ENCODE measurements around the gene EEIG1.

EEIG1 gene

DNA sequence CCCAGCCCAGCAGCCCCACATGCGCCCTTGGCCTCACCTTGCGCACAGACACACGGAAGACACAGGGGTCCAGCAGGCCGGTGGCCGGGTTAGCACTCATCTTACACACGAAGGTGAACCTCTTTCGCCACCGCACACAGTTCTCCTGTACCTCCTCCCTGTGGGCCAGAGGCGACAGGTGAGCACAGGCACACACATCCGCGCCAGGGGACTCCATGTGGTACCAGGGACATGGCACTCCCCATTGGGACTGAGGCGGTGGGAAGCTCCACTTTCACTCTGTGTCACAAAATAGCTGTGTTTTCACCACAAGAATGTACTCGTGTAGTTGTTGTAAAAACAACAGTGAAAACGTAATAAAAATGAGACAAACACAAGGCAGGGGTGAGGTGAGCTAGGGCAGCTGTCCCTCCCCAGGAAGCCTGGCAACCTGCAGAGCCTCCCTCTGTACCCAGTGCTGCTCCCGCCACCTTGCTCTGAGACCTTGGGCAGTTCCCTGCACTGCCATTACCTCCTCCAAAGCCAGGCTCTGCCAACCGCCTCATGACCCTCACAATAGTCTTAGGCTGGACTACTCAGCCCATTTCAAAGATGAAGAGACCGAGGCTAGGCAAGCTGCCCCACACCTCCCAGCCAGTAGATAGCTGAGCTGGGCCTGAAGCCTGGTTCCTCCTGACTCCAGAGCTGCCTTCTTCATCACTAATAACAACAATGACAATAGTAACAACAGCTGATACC is 26.9 kb downstream of the EEIG1 start:
- TF ChIP-seq YY1 (IDR thresholded peaks at IDR 0.05; ENCODE audit: insufficient read depth, insufficient read length) (no peak), SUZ12 (IDR thresholded peaks at IDR 0.05; ENCODE audit: extremely low read depth, insufficient read depth, insufficient read length) (no peak), ZNF274 (IDR thresholded peaks at IDR 0.05; ENCODE audit: low read depth, low read length) (no peak)
- H3K4me3 ChIP-seq (ENCODE audit: insufficient read length, low read depth), result no peak overlapping the region
- H3K9ac ChIP-seq (ENCODE audit: insufficient read length, low read depth), result peak overlapping the region; percentile 45
- no peak for DNase-seq (ENCODE audit: low read depth, low spot score)
- H3K4me1 ChIP-seq (ENCODE audit: insufficient read depth, insufficient read length), result peaks cover 30% of the 10 kb centered on the region
- H3K27me3 ChIP-seq (ENCODE audit: insufficient read depth, insufficient read length), result no peaks in the 10 kb centered on the region
- H3K36me3 ChIP-seq (ENCODE audit: insufficient read depth, insufficient read length, low read length), result peaks cover 33% of the 10 kb centered on the region
- no peaks in the 10 kb centered on the region for H3K9me3 ChIP-seq (ENCODE audit: insufficient read depth, low read length)

DNA sequence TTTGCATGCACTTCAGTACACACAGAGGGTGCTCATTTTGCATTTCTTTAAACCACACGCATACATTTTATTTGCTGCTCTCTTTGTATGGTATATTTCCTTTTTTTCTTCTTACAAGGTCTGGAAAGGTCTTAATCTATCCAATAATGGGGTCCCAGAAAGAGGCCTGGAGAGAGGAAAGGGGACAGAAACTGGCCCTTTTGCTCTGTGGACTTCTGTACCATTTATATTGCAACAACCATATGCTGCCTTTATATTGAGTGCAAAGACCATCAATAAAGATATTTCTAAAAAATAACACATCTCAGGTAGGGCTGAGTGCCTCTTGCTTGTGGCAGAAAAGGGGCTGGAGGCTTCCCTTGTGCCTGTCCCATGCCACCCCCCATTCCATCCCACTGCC is 27.6 kb downstream of the EEIG1 start:
- Histone ChIP-seq H3K9me3 (ENCODE audit: insufficient read depth, low read length) (no peaks in the 10 kb centered on the region), H3K27me3 (ENCODE audit: insufficient read depth, insufficient read length) (no peaks in the 10 kb centered on the region), H3K9ac (ENCODE audit: insufficient read length, low read depth) (peak overlapping the region; percentile 45), H3K36me3 (ENCODE audit: insufficient read depth, insufficient read length, low read length) (peaks cover 38% of the 10 kb centered on the region), H3K4me1 (ENCODE audit: insufficient read depth, insufficient read length) (peaks cover 33% of the 10 kb centered on the region), H3K4me3 (ENCODE audit: insufficient read length, low read depth) (no peak overlapping the region)
- DNase-seq (ENCODE audit: low read depth, low spot score), result no peak
- TF ChIP-seq SUZ12 (IDR thresholded peaks at IDR 0.05; ENCODE audit: extremely low read depth, insufficient read depth, insufficient read length) (no peak), ZNF274 (IDR thresholded peaks at IDR 0.05; ENCODE audit: low read depth, low read length) (no peak), YY1 (IDR thresholded peaks at IDR 0.05; ENCODE audit: insufficient read depth, insufficient read length) (no peak)

DNA sequence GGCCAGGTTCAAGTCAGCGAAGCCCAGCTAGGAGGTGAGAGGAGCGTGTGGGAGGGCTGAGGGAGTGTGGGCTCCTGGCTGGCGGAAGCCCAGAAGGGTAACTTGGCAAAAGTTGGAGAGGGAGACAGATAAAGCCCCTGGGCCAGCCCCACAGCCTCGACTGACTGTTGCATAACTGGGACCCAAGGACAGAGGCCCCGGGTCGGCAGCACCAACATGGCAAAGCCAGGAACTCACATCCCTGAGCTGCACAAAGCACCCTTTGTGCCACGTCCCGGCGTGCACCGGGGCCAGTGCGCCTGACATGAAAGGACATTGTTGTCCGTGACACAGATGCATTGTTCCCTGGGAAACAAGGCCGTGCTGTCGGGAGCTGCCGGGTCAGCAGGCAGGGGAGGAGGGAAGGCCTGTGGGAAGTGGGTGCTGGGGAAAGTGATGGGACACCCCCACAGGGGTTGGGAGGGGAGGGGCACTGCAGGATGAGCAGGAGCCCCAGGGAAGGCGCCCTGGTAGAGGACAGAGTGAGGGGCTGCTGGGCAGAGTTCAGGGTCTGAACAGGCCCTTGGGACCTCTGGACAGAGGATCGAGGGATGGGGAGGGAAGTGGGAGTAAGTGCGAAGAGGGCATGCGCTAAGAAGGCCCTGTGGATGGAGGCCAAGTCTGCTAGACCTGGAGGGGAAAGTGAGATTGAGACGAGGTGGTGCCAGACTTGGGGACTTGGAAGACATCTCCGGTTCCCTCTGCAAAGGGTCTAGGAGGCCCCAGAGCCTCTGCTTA is 30.1 kb downstream of the EEIG1 start:
- no peak for TF ChIP-seq YY1 (IDR thresholded peaks at IDR 0.05; ENCODE audit: insufficient read depth, insufficient read length)
- no peak for TF ChIP-seq SUZ12 (IDR thresholded peaks at IDR 0.05; ENCODE audit: extremely low read depth, insufficient read depth, insufficient read length)
- no peak for TF ChIP-seq ZNF274 (IDR thresholded peaks at IDR 0.05; ENCODE audit: low read depth, low read length)

DNA sequence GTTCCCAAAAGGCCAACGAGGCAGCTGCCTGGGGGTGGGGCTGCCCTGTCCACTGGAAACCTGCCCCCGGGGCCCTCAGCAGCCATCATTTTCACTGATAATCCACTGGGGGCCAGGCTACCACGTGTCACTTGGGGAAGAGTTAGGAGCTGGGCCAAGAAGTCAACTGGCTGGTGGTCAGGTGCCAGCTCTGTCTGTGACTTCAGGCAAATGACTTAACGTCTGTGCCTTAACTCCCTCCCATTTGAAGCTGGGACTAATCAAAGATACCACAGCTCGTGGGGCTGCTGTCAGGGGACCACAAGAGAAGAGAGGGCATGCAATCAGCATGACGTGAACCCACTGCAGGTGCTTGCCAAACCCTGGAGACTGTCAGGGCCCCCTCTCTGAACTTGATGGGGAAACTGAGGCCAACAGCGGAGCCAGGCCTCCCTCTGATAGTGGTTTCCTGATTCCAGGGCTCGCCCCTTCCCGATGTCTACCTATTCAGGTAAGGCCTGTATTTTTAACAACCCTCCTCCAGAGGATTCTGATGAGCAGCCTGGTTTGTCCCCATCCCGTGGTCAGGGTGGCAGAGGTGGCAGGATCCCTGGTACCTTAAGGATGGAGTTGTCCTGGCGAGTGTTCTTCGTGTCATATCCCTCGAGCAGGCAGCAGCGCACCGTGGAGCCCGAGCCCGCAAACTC is 30.8 kb downstream of the EEIG1 start:
- no peak for DNase-seq (ENCODE audit: low read depth, low spot score)
- no peak for TF ChIP-seq ZNF274 (IDR thresholded peaks at IDR 0.05; ENCODE audit: low read depth, low read length)
- no peak for TF ChIP-seq SUZ12 (IDR thresholded peaks at IDR 0.05; ENCODE audit: extremely low read depth, insufficient read depth, insufficient read length)
- TF ChIP-seq YY1 (IDR thresholded peaks at IDR 0.05; ENCODE audit: insufficient read depth, insufficient read length), result no peak
- no peaks in the 10 kb centered on the region for H3K27me3 ChIP-seq (ENCODE audit: insufficient read depth, insufficient read length)
- no peaks in the 10 kb centered on the region for H3K9me3 ChIP-seq (ENCODE audit: insufficient read depth, low read length)
- peaks cover 23% of the 10 kb centered on the region for H3K4me1 ChIP-seq (ENCODE audit: insufficient read depth, insufficient read length)
- peaks cover 61% of the 10 kb centered on the region for H3K36me3 ChIP-seq (ENCODE audit: insufficient read depth, insufficient read length, low read length)
- H3K4me3 ChIP-seq (ENCODE audit: insufficient read length, low read depth), result no peak overlapping the region
- no peak overlapping the region for H3K9ac ChIP-seq (ENCODE audit: insufficient read length, low read depth)

More for the DNA sequence above, 30.1 kb downstream of the EEIG1 start:
- Histone ChIP-seq H3K36me3 (ENCODE audit: insufficient read depth, insufficient read length, low read length) (peaks cover 53% of the 10 kb centered on the region), H3K9ac (ENCODE audit: insufficient read length, low read depth) (no peak overlapping the region), H3K27me3 (ENCODE audit: insufficient read depth, insufficient read length) (no peaks in the 10 kb centered on the region), H3K4me3 (ENCODE audit: insufficient read length, low read depth) (no peak overlapping the region), H3K9me3 (ENCODE audit: insufficient read depth, low read length) (no peaks in the 10 kb centered on the region), H3K4me1 (ENCODE audit: insufficient read depth, insufficient read length) (peaks cover 29% of the 10 kb centered on the region)
- DNase-seq (ENCODE audit: low read depth, low spot score), result no peak

DNA sequence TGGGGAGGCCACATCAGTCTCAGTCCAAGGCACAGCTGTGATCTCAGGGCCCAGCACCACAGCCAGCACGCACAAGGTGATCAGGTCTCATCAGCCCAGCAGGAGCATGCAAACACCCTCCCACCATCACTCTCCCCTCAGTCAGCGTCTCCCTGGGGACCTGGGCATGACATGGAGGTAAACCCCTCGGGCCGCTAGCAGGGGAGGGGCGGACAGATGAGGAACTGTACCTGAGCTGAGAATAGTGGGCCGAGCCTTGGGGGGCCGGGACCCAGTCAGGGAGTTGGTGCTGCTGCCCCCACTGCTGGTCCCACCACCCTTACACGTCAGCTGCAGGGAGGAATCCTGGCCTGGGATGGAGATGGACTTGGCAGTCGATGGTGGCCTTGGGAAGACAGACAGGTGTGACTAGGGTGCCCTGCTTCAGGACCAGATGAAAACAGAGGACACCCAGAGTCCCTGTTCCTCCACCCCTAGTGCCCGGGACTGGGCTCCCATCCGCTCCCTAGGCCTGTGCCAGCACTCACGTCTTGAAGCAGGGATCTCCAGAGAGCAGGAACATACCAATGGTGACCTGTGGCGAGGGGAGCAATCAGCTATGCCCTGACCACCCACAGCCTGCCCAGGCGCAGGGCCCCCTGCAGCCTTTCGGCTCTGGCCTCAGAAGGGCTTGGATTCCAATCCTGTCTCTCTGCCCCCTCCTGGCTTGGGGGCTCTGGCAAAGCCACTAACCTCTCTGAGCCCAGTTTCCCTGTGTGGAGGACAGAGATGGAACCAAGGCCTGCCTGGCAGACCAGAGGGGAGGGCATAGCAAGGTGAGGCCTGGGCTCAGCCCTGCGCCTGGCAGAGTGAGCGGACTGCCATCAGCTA is 32.7 kb downstream of the EEIG1 start:
- Histone ChIP-seq H3K4me3 (ENCODE audit: insufficient read length, low read depth) (no peak overlapping the region), H3K36me3 (ENCODE audit: insufficient read depth, insufficient read length, low read length) (peaks cover 69% of the 10 kb centered on the region), H3K9me3 (ENCODE audit: insufficient read depth, low read length) (no peaks in the 10 kb centered on the region), H3K27me3 (ENCODE audit: insufficient read depth, insufficient read length) (no peaks in the 10 kb centered on the region), H3K9ac (ENCODE audit: insufficient read length, low read depth) (peak overlapping the region; percentile 46), H3K4me1 (ENCODE audit: insufficient read depth, insufficient read length) (peaks cover 10% of the 10 kb centered on the region)
- TF ChIP-seq ZNF274 (IDR thresholded peaks at IDR 0.05; ENCODE audit: low read depth, low read length), result no peak
- TF ChIP-seq YY1 (IDR thresholded peaks at IDR 0.05; ENCODE audit: insufficient read depth, insufficient read length), result no peak
- no peak for TF ChIP-seq SUZ12 (IDR thresholded peaks at IDR 0.05; ENCODE audit: extremely low read depth, insufficient read depth, insufficient read length)
- DNase-seq (ENCODE audit: low read depth, low spot score), result no peak

DNA sequence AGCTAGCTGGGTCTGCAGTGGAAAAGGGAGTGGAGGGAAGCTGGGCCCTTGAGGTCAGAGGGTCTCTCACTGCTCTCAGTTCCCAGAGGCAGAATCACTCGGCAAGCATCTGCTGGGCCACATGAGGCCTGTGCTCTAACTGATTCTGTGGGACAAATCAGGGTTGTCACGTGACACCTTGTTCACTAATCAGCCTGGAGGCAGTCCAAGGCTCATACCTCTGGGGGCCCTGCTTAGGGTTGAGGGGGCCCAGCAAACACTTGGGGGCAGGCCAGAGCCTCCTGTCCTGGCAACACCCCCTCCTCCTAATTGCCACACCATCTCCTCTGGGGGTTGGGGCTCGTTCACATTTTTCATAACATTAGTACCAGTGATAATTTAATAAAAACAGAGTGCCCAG is 34.1 kb downstream of the EEIG1 start:
- Histone ChIP-seq H3K9me3 (ENCODE audit: insufficient read depth, low read length) (no peaks in the 10 kb centered on the region), H3K4me1 (ENCODE audit: insufficient read depth, insufficient read length) (peaks cover 13% of the 10 kb centered on the region), H3K4me3 (ENCODE audit: insufficient read length, low read depth) (no peak overlapping the region), H3K36me3 (ENCODE audit: insufficient read depth, insufficient read length, low read length) (peaks cover 78% of the 10 kb centered on the region), H3K9ac (ENCODE audit: insufficient read length, low read depth) (no peak overlapping the region), H3K27me3 (ENCODE audit: insufficient read depth, insufficient read length) (no peaks in the 10 kb centered on the region)
- no peak for DNase-seq (ENCODE audit: low read depth, low spot score)
- TF ChIP-seq SUZ12 (IDR thresholded peaks at IDR 0.05; ENCODE audit: extremely low read depth, insufficient read depth, insufficient read length), result no peak

Measured in NT2/D1 (cell line).